ENCODE measurements around the gene SLX4. TPM values are rescaled to one million over a fixed set of nuclear protein-coding genes. Genes with fewer than 3 reads are reported as not detected.

The SLX4 gene
- total and polyA plus RNA-seq, 2 donors (not counting 1 experiment from before 2014, with no cell fraction given) = 5.4 to 13.3 TPM

GRCh38 chr16:3637371-3637923, 26.0 kb upstream of the SLX4 start:
- Mint-ChIP-seq H3K4me1 (peaks cover 24% of the 10 kb centered on the region), H3K9me3 (ENCODE audit: insufficient read depth) (no peaks in the 10 kb centered on the region), H3K27me3 (no peaks in the 10 kb centered on the region), H3K4me3 (peak overlapping the region; percentile 21), H3K27ac (peak overlapping the region; percentile 86)
- H3K36me3 ChIP-seq (replicated peaks in 1 of 2; ENCODE audit: control extremely low read depth in 1 of 2, control insufficient read depth in 1 of 2, extremely low read depth in 1 of 2, insufficient read depth in 2 of 2, low read length in 1 of 2) = peaks cover 0 to 22% of the 10 kb centered on the region in 2 experiments
- no peaks in the 10 kb centered on the region for H3K9me3 ChIP-seq (ENCODE audit: control extremely low read depth in 1 of 3, control insufficient read depth in 2 of 3, insufficient read depth in 1 of 3, low read length in 2 of 3)
- no peak for TF ChIP-seq EZH2 (IDR thresholded peaks at IDR 0.05; ENCODE audit: borderline replicate concordance, insufficient read depth, low read depth, low read length, poor library complexity, severe bottlenecking)
- no peak for TF ChIP-seq CTCF (IDR thresholded peaks at IDR 0.05)
- peak; percentile 53 for DNase-seq
- peaks cover 13 to 27% of the 10 kb centered on the region in 2 donors for H3K4me1 ChIP-seq (ENCODE audit: control insufficient read depth in 2 of 2, insufficient read depth in 2 of 2, low read length in 2 of 2)
- H3K4me2 ChIP-seq (replicated peaks; ENCODE audit: low read depth, low read length, poor library complexity, severe bottlenecking) = peak overlapping the region; percentile 32
- H3K27me3 ChIP-seq (replicated peaks in 1 of 4; ENCODE audit: control extremely low read depth in 1 of 4, control insufficient read depth in 3 of 4, insufficient read depth in 4 of 4, low read length in 3 of 4) = no peaks in the 10 kb centered on the region
- WGBS (ENCODE audit: insufficient coverage) = no CpG with 5 or more reads among the region's 3 CpGs
- intact Hi-C loops (cut with micrococcal nuclease) = no loop called here
- H3K9ac ChIP-seq (ENCODE audit: low read length) = peak overlapping the region; percentile 12
- peak; percentile 47 for ATAC-seq (ENCODE audit: low read depth)
- no peaks in the 10 kb centered on the region for H4K20me1 ChIP-seq (ENCODE audit: control insufficient read depth, insufficient read depth, low read length, poor library complexity, severe bottlenecking)
- peaks cover 91% of the 10 kb centered on the region for H3K79me2 ChIP-seq (ENCODE audit: control insufficient read depth, insufficient read depth, low read length)
- H3K4me3 ChIP-seq (ENCODE audit: control extremely low read depth in 1 of 5, extremely low read depth in 1 of 5, insufficient read depth in 1 of 5, low read depth in 2 of 5, low read length in 4 of 5) = no peak overlapping the region
- ChIA-PET CTCF (interaction anchor here (0.7 to 1.2 kb wide), 4 partner anchors 11 to 89 kb away, joined by 3 to 4 read pairs (median 4); no protein-coding TSS in a partner anchor), POLR2A (interaction anchor here (0.7 kb wide), 1 partner anchor 75 kb away, joined by 3 read pairs; no protein-coding TSS in a partner anchor)
- H2AFZ ChIP-seq (ENCODE audit: insufficient read depth, low read depth, low read length, poor library complexity, severe bottlenecking) = peak overlapping the region; percentile 69
- peak overlapping the region; percentile 67 to 74 for H3K27ac ChIP-seq (ENCODE audit: low read length in 2 of 2)
